Hematopoietic multipotent progenitor cell treated with erythropoietin and hydrocortisone succinate and interleukin-3 and kit ligand, for 15 days (in vitro differentiated cells): ENCODE measurements around the gene TINAGL1.
A peak's percentile ranks its signal among the peaks of the same experiment; 100 is the strongest.
"Not testable (repeated sequence)": the region's sequence is repeated elsewhere in the genome, so short reads cannot be mapped to it uniquely, and the experiment has no call there.

Experiments
- DNase-seq: peaks from one replicate; pipeline ENCODE4 v3.0.0-alpha.2; 2015; ENCODE audit warnings: low spot score

Gene TINAGL1

GRCh38 chr1:31583995-31584868 lies 7.9 kb downstream of the TINAGL1 start:
- no peak for DNase-seq

GRCh38 chr1:31584869-31585735 lies 8.8 kb downstream of the TINAGL1 start:
- no peak for DNase-seq

- DNase-seq = no peak
Measured at GRCh38 chr1:31585736-31586365, 9.5 kb downstream of the TINAGL1 start.

GRCh38 chr1:31586376-31587327 lies 10.3 kb downstream of the TINAGL1 start:
- DNase-seq = no peak

- DNase-seq = not testable (repeated sequence)
Measured at GRCh38 chr1:31587328-31587699, 11.0 kb downstream of the TINAGL1 start.

- DNase-seq = peak; percentile 35
Measured at GRCh38 chr1:31587720-31588423, 11.6 kb downstream of the TINAGL1 start.

- no peak for DNase-seq
Measured at GRCh38 chr1:31588751-31589515, 12.6 kb downstream of the TINAGL1 start.

GRCh38 chr1:31591425-31592093 lies 15.2 kb downstream of the TINAGL1 start:
- no peak for DNase-seq

GRCh38 chr1:31592132-31592531 lies 15.8 kb downstream of the TINAGL1 start:
- DNase-seq = no peak

- DNase-seq = no peak
Measured at GRCh38 chr1:31593136-31593665, 16.9 kb downstream of the TINAGL1 start.

- peak; percentile 31 for DNase-seq
Measured at GRCh38 chr1:31593770-31594632, 17.7 kb downstream of the TINAGL1 start.

- DNase-seq = no peak
Measured at GRCh38 chr1:31595836-31596736, 19.8 kb downstream of the TINAGL1 start.

GRCh38 chr1:31596737-31597097 lies 20.4 kb downstream of the TINAGL1 start:
- DNase-seq = no peak

GRCh38 chr1:31598980-31599379 lies 22.7 kb downstream of the TINAGL1 start:
- DNase-seq = no peak

- no peak for DNase-seq
Measured at GRCh38 chr1:31600641-31601040, 24.3 kb downstream of the TINAGL1 start.

- no peak for DNase-seq
Measured at GRCh38 chr1:31602081-31602480, 25.8 kb downstream of the TINAGL1 start.

- DNase-seq = no peak
Measured at GRCh38 chr1:31605908-31606427, 29.7 kb downstream of the TINAGL1 start.
